ENCODE data around the gene CRIP1.

CRIP1 gene

DNA sequence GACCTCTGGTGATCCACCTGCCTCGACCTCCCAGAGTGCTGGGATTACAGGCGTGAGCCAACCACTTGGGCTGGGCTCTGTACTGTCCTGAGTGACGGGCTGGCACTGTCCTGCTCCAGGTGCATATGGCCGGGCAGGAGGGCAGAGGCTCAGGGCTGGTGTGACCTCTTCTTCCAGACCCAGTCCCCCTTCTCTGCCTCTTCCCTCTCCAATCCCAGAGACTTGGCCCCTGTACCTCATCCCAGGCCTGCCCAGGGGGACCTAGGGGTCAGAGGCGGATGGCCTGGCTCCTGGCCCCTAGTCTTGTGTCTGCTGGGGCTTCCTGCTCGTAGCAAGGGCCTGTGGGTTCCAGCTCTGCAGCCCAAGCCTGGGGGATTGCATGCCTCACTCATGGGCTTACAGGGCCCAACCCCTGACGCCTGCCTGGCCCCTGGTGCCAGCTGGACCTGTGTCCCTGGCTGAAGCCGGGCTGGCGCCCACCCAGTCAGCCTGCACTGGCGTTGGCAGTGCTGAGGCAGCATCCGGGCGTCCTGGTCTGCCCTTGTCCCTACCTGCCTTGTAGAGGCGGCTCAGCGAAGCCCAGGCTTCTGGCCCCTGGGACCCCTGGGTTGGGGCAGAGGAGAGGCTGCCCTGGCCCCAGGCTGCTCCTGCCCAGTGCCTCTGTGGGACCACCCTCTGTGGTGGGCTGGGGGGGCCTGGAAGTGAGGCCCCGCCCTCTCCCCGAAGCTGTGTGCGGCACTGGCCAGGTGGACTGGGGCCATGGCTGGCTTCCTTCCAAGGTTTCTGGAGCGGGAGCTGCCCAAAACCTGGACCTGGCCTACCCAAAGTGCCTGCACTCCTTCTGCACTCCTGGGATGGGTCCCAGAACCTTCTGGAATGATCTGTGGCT, 8.7 kb downstream of the CRIP1 start:
- Histone ChIP-seq H3K4me1 (peaks cover 0 to 28% (median 10%) of the 10 kb centered on the region in 4 donors), H3K27ac (no peak overlapping the region), H3K27me3 (no peaks in the 10 kb centered on the region), H3K36me3 (peaks cover 10 to 33% (median 16%) of the 10 kb centered on the region in 3 donors), H3K4me3 (no peak overlapping the region), H3K9me3 (no peaks in the 10 kb centered on the region)
- peak in 1 of 2 donors; percentile 69 for DNase-seq
- intact Hi-C loops (cut with DNase I; ENCODE audit: low total_unique reads), result loop anchor here (10.0 kb wide), 2 partner anchors 191 to 511 kb away; partner anchors contain the start of genes BRF1 and CLBA1
- TF ChIP-seq, protein P1, sequence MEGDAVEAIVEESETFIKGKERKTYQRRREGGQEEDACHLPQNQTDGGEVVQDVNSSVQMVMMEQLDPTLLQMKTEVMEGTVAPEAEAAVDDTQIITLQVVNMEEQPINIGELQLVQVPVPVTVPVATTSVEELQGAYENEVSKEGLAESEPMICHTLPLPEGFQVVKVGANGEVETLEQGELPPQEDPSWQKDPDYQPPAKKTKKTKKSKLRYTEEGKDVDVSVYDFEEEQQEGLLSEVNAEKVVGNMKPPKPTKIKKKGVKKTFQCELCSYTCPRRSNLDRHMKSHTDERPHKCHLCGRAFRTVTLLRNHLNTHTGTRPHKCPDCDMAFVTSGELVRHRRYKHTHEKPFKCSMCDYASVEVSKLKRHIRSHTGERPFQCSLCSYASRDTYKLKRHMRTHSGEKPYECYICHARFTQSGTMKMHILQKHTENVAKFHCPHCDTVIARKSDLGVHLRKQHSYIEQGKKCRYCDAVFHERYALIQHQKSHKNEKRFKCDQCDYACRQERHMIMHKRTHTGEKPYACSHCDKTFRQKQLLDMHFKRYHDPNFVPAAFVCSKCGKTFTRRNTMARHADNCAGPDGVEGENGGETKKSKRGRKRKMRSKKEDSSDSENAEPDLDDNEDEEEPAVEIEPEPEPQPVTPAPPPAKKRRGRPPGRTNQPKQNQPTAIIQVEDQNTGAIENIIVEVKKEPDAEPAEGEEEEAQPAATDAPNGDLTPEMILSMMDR (IDR thresholded peaks at IDR 0.05), result no peak

DNA sequence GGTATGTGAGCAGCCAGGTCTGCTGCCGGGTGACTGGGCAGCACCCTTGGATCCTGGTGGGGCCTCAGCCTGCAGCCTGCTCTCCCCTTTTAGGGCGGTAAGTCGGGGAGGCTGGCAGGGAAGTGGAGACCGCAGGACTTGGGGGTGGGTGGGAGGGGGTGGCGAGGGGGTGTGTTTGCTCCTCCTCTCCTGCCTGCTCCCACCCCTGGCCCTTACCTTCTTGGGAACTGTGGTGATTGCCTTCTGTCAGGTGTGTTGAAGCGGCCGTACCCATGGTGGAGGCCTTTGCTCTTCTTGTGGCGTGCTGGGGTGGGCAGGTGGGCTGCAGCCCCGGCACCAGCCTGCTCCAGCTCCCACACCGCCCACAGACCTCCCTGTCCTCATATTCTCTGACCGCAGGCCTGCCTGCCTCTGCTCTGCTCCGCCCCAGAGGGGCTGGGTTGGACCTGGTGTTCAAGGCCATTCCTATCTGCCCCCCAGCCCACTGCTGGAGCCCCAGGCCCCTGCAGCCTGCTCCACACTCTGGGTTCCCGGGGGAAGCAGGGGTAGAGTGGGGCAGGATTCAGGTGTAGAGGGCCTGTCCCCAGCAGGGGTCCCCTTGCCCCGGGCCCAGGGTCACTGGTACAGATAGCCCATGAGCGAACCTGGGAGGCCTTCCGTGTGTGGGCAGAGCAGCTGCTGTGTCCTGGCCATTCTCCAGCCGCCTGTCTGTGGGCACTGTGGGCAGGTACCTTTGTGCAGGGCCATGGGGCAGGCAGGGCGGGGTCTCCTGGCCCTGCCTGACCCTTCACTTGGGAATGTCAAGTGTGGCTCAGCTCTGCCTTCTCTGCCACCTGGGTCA, 9.5 kb downstream of the CRIP1 start:
- TF ChIP-seq, protein P1 (IDR thresholded peaks at IDR 0.05), result no peak
- Histone ChIP-seq H3K4me1 (peaks cover 0 to 27% (median 10%) of the 10 kb centered on the region in 4 donors), H3K9me3 (no peaks in the 10 kb centered on the region), H3K27ac (no peak overlapping the region), H3K4me3 (no peak overlapping the region), H3K27me3 (no peaks in the 10 kb centered on the region), H3K36me3 (peaks cover 10 to 33% (median 16%) of the 10 kb centered on the region in 3 donors)
- peak in 1 of 2 donors; percentile 60 for DNase-seq
- intact Hi-C loops (cut with DNase I; ENCODE audit: low total_unique reads), result loop anchor here (10.0 kb wide), 2 partner anchors 191 to 511 kb away; partner anchors contain the start of genes BRF1 and CLBA1

DNA sequence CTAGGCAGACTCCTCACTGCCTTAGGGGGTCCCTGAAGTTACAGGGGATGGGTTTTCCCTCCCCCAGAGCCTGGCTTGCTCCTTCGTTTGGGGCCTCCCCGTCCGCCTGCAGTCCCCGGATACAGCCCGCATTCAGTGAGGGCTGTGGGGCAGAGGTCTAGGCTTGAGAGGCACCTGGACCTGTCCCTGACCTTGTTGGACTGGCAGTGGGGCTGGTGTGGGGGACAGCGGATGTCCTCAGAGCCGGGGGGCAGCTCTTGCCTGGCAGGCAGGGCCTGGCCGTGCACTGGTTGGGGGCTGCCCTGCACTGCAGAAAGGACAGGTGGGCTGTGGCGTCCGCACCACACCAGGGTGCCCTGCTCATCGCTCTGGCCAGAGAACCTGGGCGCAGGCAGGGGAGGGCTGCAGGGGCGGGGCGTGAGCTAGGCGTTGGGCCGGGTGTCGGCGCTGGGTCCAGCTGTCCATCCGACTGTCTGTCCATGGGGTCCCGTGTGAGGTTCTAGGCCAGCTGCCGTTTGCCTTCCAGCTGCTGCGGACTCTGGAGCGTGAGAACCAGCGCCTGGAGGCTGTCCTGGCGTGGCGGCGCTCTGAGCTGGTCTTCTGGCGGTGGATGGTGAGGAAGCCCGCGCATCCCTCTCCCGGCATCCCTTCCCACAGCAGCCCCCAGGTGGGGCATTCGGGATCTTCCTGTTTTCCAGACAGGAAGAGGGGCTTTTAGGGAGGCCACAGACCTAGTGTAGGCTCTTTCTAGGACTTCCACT, 10.3 kb downstream of the CRIP1 start:
- intact Hi-C loops (cut with DNase I; ENCODE audit: low total_unique reads), result loop anchor here (10.0 kb wide), 2 partner anchors 192 to 512 kb away; partner anchors contain the start of genes BRF1 and CLBA1
- H3K36me3 ChIP-seq, result peaks cover 10 to 33% (median 16%) of the 10 kb centered on the region in 3 donors

DNA sequence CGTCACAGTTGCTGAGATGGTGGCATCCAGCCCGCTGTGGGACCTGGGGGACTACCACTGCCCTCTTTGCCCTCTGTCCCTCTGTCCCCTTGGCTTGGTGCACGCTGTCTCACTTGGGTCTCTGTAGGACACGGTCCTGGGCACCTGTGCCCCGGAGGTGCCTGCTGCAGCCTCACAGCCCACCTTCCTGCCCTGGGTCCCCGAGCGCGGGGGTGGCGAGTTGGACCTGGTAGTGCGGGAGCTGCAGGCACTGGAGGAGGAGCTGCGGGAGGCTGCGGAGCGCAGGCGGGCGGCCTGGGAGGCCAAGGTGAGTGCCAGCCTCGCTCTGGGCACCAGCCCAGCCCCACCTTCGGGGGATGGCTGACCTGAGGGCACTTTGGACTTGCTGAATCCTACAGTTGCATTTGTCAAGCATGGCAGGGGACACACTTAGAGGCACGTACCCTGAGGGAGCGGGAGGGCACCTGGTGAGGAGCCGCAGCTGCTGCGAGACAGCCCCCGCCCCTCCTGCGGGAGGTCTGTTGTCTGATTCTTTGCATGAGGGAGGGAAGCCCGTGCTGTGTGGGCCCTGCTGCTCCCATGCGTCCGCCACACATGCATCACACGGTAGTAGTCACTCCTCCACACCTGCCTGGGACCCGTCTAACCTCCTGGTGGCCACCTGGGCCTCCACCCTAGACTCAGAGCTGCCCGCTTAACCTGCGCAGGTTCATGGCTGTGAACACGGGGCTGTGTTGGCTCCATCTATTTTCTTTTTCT, 11.2 kb downstream of the CRIP1 start:
- DNase-seq, result peak in 1 of 2 donors; percentile 64
- intact Hi-C loops (cut with DNase I; ENCODE audit: low total_unique reads), result loop anchor here (10.0 kb wide), 2 partner anchors 193 to 513 kb away; partner anchors contain the start of genes BRF1 and CLBA1
- Histone ChIP-seq H3K9me3 (no peaks in the 10 kb centered on the region), H3K4me1 (peaks cover 0 to 13% (median 0%) of the 10 kb centered on the region in 4 donors), H3K27ac (no peak overlapping the region), H3K36me3 (peaks cover 10 to 29% (median 16%) of the 10 kb centered on the region in 3 donors), H3K4me3 (no peak overlapping the region), H3K27me3 (no peaks in the 10 kb centered on the region)
- TF ChIP-seq, protein P1 (IDR thresholded peaks at IDR 0.05), result no peak

More for the DNA sequence above, 10.3 kb downstream of the CRIP1 start:
- TF ChIP-seq, protein P1 (IDR thresholded peaks at IDR 0.05), result no peak
- peak in 1 of 2 donors; percentile 62 for DNase-seq
- no peaks in the 10 kb centered on the region for H3K9me3 ChIP-seq
- no peak overlapping the region for H3K4me3 ChIP-seq
- no peak overlapping the region for H3K27ac ChIP-seq
- no peaks in the 10 kb centered on the region for H3K27me3 ChIP-seq
- peaks cover 0 to 19% (median 3%) of the 10 kb centered on the region in 4 donors for H3K4me1 ChIP-seq
